Mucosa of descending colon (tissue), 3 donors: ENCODE data around the gene CAPN7. TPM values are rescaled to one million over a fixed set of nuclear protein-coding genes. Genes with fewer than 3 reads are reported as not detected.

Experiments
- ATAC-seq: fragments of 200-7000 bp; cut with Tn5 transposase; one replicate; pipeline ENCODE4 v1.9.1; 2020; ENCODE audit warnings: mild to moderate bottlenecking, moderate library complexity
- DNase-seq, 3 donors: peaks; one replicate each; pipeline ENCODE4 v3.0.0-alpha.2; 2020
- H3K36me3 ChIP-seq: fragments of 200-600 bp; one replicate; pipeline ENCODE4 v1.8.0; 2021; ENCODE audit warnings: low read depth, mild to moderate bottlenecking
- H3K4me1 ChIP-seq: fragments of 200-600 bp; one replicate; pipeline ENCODE4 v1.8.0; 2021; ENCODE audit warnings: low read depth, mild to moderate bottlenecking
- H3K4me3 ChIP-seq: fragments of 200-600 bp; one replicate; pipeline ENCODE4 v1.8.0; 2021; ENCODE audit warnings: mild to moderate bottlenecking
- H3K9me3 ChIP-seq: fragments of 200-600 bp; one replicate; pipeline ENCODE4 v1.8.0; 2021; ENCODE audit warnings: mild to moderate bottlenecking
- intact Hi-C, 2 donors: fragments of 100-400 bp; cut with DNase I in 1 of 2; cut with micrococcal nuclease in 1 of 2; formaldehyde crosslinking; loops; one replicate each; pipeline versions ENCODE4 v1.11.0 to v1.11.1; 2022; cut with DNase I, micrococcal nuclease
- total RNA-seq, 3 donors: library from RNA; stranded (reverse); fragmentation: NEBNext Ultra II Directional in 2 of 3; extraction: Animal tissue kit (Norgen Biotek cat#: 25700) in 2 of 3; gene quantifications; one replicate each; pipeline versions ENCODE4 v1.2.1 to v1.2.4, GENCODE V29; 2021 to 2023
- TF ChIP-seq, protein P1 (sequence below): fragments of 200-600 bp; IDR thresholded peaks from one replicate; pipeline ENCODE4 v1.8.0; 2022; ENCODE audit warnings: antibody characterized with exemption, mild to moderate bottlenecking
- donor health status: DM: no; HTN: no; CAD: no; lungs with moderate emphysema.
- donor health status: DM: no; HTN: no; CAD: no.
- donor health status: DM: no; HTN: yes; CAD: no.

The CAPN7 gene
- total RNA-seq, 3 donors from 2014 or later = 26.8 to 56.5 (median 44.9) TPM

DNA sequence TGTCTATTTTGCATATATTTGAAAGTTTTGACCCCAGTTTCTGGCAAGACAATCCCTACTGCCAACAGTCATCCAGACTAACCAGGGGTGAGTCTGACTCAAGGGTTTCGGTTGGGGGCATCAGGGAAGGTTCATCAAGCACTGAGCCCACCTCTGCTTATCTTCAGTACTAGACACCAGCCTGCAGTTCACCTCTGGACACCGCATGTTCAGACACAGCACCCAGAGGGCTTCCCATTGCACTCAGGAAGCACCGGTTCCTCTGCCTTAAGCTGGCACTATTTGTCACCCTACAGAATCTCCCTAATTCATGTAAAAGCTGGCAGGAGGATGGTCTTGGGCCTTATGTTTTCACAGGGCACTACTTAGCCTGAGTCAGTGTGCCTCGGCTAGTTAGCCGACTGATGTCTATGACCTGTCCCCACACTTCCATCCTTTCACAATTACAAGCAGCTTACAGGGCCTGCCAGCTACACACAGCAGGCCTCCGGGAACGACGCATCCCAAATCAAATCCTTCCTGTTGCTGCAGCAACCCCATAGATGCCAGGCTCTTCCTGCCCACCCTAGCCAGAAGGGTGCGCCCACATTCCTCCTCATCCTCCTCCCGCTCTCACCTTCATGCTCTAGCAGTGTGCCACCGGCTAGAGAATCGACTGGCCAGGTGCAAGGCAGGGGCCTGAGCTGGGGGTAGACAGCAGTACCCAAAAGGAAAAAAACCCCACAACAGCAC, 73.8 kb downstream of the CAPN7 start:
- no peaks in the 10 kb centered on the region for H3K9me3 ChIP-seq
- DNase-seq (no peak), ATAC-seq (no peak)
- TF ChIP-seq, protein P1, sequence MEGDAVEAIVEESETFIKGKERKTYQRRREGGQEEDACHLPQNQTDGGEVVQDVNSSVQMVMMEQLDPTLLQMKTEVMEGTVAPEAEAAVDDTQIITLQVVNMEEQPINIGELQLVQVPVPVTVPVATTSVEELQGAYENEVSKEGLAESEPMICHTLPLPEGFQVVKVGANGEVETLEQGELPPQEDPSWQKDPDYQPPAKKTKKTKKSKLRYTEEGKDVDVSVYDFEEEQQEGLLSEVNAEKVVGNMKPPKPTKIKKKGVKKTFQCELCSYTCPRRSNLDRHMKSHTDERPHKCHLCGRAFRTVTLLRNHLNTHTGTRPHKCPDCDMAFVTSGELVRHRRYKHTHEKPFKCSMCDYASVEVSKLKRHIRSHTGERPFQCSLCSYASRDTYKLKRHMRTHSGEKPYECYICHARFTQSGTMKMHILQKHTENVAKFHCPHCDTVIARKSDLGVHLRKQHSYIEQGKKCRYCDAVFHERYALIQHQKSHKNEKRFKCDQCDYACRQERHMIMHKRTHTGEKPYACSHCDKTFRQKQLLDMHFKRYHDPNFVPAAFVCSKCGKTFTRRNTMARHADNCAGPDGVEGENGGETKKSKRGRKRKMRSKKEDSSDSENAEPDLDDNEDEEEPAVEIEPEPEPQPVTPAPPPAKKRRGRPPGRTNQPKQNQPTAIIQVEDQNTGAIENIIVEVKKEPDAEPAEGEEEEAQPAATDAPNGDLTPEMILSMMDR = no peak
- no peak overlapping the region for H3K4me3 ChIP-seq
- no peaks in the 10 kb centered on the region for H3K4me1 ChIP-seq
- no peaks in the 10 kb centered on the region for H3K36me3 ChIP-seq
- intact Hi-C loops = no loop called here

DNA sequence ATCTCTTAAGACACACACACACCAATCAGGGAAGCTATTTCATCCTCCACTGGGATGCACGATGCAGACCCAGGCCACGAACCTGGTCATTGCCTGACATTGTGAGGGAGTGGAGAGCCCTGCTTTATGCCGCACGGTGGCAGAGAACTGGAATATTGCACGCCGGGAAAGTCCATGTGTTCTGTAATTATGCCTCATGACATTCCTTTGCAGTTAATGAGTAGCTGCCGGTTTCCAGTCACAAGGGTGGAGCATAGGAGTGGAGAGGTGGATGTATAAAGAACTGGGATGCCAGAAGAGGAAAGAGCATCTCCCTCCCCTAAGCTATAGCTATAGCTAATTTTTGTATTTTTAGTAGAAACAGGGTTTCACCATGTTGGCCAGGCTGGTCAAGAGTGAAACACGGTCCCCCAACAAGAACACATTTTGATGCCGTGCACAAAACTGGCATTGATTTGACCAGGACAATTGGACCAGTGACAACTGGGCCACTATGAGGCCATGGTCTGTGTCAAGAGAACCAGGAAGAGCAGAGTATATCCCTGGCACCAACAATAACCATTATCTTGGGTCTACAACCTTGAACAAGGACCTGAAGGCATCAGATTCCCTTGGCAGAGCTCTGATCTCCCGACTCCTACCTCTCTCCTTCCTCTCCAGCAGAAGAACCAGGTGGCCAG, 74.9 kb downstream of the CAPN7 start:
- DNase-seq (peak in 1 of 3 donors; percentile 43), ATAC-seq (peak; percentile 94)
- Histone ChIP-seq H3K36me3 (no peaks in the 10 kb centered on the region), H3K9me3 (no peaks in the 10 kb centered on the region), H3K4me3 (no peak overlapping the region), H3K4me1 (no peaks in the 10 kb centered on the region)
- intact Hi-C loops = no loop called here
- TF ChIP-seq, protein P1 = no peak

DNA sequence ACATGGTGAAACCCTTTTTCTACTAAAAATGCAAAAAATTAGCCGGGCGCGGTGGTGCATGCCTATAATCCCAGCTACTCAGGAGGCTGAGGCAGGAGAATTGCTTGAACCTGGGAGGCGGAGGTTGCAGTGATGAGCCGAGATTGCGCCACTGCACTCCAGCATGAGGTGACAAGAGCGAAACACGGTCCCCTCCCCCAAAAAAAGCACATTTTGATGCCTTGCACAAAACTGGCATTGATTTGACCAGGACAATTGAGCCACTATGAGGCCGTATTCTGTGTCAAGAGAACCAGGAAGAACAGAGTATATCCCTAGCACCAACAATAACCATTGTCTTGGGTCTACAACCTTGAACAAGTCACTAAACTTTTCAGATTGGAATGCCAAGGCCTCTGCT, 75.8 kb downstream of the CAPN7 start:
- intact Hi-C loops = no loop called here
- TF ChIP-seq, protein P1 = no peak

GRCh38 chr3:15283702-15284101, 77.7 kb downstream of the CAPN7 start:
- ATAC-seq (no peak), DNase-seq (no peak)
- intact Hi-C loops = no loop called here
- TF ChIP-seq, protein P1 = no peak
- no peaks in the 10 kb centered on the region for H3K36me3 ChIP-seq
- no peaks in the 10 kb centered on the region for H3K4me1 ChIP-seq
- no peaks in the 10 kb centered on the region for H3K9me3 ChIP-seq
- no peak overlapping the region for H3K4me3 ChIP-seq

More for the DNA sequence above, 75.8 kb downstream of the CAPN7 start:
- Histone ChIP-seq H3K4me1 (no peaks in the 10 kb centered on the region), H3K36me3 (no peaks in the 10 kb centered on the region), H3K9me3 (no peaks in the 10 kb centered on the region), H3K4me3 (no peak overlapping the region)
- no peak for ATAC-seq
- DNase-seq = no peak

- ATAC-seq (peak; percentile 45), DNase-seq (peak in 1 of 3 donors; percentile 63)
- Histone ChIP-seq H3K4me1 (no peaks in the 10 kb centered on the region), H3K4me3 (no peak overlapping the region), H3K9me3 (no peaks in the 10 kb centered on the region), H3K36me3 (no peaks in the 10 kb centered on the region)
- TF ChIP-seq, protein P1 = no peak
- intact Hi-C loops = no loop called here
Measured at GRCh38 chr3:15284121-15284889, 78.3 kb downstream of the CAPN7 start.
